Sigmoid colon (tissue), 4 donors: ENCODE results near the gene CARMIL1.

ENCODE experiments used
- EP300 ChIP-seq, 4 donors: sonication (generic); formaldehyde crosslinking; IDR thresholded peaks; one replicate each; pipeline ENCODE4 v1.6.1; 2017; ENCODE audit warnings: antibody characterized with exemption in 4 of 4
- POLR2A ChIP-seq, 2 donors: fragments of 450-650 bp; IDR thresholded peaks; one replicate each; pipeline ENCODE4 v1.6.1; 2016; ENCODE audit warnings: antibody characterized with exemption in 2 of 2, mild to moderate bottlenecking in 2 of 2, moderate library complexity in 2 of 2
- POLR2AphosphoS5 ChIP-seq, 4 donors: sonication (generic); formaldehyde crosslinking; IDR thresholded peaks; one replicate each; pipeline ENCODE4 v1.6.1; 2017; ENCODE audit warnings: antibody characterized with exemption in 4 of 4
- TF ChIP-seq, protein P1 (sequence below), 4 experiments: fragments of 450-650 bp in 3 of 4; fragments of 200-600 bp in 1 of 4; IDR thresholded peaks; one replicate each; pipeline ENCODE4 v1.5.1; 2016 to 2019; ENCODE audit warnings: antibody characterized with exemption in 4 of 4, mild to moderate bottlenecking in 3 of 4, moderate library complexity in 2 of 4

DNA sequence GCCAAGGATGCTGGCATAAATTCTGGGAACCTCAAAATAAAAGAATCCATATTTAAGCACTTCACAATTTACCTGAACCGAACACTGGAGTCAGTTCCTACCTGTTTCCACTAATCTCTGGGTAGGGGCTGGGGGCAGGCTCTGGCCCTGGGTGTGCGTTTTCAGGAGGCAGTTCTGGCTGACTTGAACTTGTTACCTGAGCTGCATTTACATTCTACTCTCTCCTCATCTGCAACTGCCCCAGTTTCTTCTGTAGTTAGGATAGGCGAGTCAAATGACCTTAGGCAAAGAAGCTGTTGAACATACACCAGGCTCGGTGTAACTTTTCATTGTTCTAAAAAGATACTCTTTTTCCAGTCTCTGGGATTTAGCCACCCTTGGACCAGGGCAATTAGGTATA is 13.2 kb downstream of the CARMIL1 start:
- TF ChIP-seq, protein P1, sequence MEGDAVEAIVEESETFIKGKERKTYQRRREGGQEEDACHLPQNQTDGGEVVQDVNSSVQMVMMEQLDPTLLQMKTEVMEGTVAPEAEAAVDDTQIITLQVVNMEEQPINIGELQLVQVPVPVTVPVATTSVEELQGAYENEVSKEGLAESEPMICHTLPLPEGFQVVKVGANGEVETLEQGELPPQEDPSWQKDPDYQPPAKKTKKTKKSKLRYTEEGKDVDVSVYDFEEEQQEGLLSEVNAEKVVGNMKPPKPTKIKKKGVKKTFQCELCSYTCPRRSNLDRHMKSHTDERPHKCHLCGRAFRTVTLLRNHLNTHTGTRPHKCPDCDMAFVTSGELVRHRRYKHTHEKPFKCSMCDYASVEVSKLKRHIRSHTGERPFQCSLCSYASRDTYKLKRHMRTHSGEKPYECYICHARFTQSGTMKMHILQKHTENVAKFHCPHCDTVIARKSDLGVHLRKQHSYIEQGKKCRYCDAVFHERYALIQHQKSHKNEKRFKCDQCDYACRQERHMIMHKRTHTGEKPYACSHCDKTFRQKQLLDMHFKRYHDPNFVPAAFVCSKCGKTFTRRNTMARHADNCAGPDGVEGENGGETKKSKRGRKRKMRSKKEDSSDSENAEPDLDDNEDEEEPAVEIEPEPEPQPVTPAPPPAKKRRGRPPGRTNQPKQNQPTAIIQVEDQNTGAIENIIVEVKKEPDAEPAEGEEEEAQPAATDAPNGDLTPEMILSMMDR (IDR thresholded peaks at IDR 0.05) = no peak
- no peak for TF ChIP-seq POLR2AphosphoS5 (IDR thresholded peaks at IDR 0.05)
- no peak for TF ChIP-seq POLR2A (IDR thresholded peaks at IDR 0.05)
- TF ChIP-seq EP300 (IDR thresholded peaks at IDR 0.05) = no peak
